Right forelimb (tissue), 1 donor: ENCODE results near the gene TNRC6A.
"Not testable (repeated sequence)": the region's sequence is repeated elsewhere in the genome, so short reads cannot be mapped to it uniquely, and the experiment has no call there.

Experiments used
- DNase-seq: peaks from one replicate; pipeline ENCODE4 v3.0.0-alpha.2; 2018

Gene TNRC6A

GRCh38 chr16:24761526-24761925, 32.1 kb downstream of the TNRC6A start:
- DNase-seq, result no peak

GRCh38 chr16:24764916-24765315, 35.5 kb downstream of the TNRC6A start:
- no peak for DNase-seq

GRCh38 chr16:24766057-24766456, 36.6 kb downstream of the TNRC6A start:
- DNase-seq, result no peak

DNA sequence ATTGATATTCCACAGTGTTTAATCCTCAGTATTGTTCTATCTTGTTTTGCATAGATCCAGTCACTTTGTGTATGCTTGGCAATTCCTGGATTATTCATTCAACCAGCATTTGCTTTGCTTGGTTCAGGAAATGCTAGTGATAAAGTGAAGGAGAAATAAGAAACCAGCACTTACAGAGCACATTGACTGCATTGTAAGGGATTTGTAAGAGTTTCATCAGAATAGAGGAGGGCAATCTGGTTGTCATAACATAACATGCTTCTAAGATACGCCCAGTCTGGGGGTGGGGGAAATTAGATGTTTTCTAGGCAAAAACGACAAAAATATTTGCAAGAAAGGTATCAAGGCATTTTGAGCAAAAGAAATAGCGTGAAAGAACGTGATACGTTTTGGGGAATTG, 40.4 kb downstream of the TNRC6A start:
- DNase-seq, result no peak

GRCh38 chr16:24771132-24771778, 41.8 kb downstream of the TNRC6A start:
- no peak for DNase-seq

- no peak for DNase-seq
These were observed 42.3 kb downstream of the TNRC6A start for GRCh38 chr16:24771779-24772157.

DNA sequence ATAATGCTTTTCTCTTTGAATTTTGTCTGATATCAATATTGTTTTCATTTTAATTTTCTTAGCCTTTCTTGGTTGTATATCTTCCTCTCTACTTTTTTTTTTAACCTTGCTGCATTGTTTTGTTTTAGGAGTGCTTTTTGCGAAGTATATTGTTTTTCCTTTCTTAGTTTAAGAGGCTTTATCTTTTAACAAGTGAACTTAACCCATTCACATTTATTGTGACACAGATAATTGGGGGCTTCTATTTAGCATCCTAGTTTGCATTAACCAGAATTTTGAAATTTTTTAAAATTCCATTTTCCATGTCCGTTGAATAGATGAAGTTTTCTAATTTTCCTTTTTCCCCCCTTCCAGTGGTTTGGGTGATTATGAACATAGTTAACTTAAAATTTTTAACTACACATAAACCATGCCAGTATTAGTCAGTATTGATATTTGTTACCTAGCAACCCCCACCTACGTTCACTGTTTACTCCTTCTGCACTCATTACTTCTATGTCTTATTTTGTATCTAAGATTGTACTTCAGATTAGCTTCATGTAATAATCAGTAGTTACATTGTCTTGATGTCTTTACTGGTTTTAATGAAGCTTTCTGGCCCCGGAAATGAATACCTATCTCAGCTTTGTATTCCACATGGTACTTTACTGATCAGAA, 44.4 kb downstream of the TNRC6A start:
- DNase-seq, result no peak

GRCh38 chr16:24774510-24774909, 45.1 kb downstream of the TNRC6A start:
- DNase-seq, result no peak

GRCh38 chr16:24775455-24775854, 46.0 kb downstream of the TNRC6A start:
- DNase-seq, result no peak

GRCh38 chr16:24776501-24777220, 47.2 kb downstream of the TNRC6A start:
- DNase-seq, result no peak

DNA sequence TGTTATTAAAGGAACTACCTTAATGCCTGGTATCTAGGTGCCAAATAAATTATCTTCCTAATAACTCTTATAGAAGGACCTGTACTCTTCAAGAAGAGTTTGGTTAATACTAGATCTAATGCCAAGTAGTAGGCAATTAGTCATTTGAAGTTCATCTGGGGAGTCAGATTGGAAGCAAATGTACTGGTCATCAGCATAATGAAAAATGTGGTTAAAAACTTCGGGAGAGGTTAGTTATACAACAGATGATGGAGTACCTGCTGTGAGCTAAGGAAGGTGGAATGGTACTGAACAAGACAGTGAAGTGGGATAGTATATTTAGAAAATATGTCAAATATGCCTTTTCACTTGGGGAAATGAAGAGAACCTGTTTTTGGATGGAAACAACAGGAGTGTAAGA, 49.2 kb downstream of the TNRC6A start:
- DNase-seq, result no peak

DNA sequence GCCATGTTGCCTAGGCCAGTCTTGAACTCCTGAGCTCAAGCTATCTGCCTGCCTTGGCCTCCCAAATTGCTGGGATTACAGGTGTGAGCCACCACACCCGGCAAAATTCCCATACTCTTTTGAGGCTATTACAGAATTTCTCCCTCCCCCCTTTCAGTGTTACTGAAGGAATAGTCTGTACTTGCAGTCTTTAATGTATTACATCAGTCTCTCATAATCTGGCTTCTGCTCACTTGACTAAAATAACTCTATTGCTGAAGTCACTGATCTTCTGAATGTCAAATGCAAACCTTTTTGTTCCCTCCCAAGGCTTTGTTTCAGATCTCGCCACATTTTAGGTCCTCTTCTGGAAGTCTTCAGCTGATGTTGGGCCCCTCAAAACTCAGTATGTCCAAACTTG, 51.8 kb downstream of the TNRC6A start:
- no peak for DNase-seq

DNA sequence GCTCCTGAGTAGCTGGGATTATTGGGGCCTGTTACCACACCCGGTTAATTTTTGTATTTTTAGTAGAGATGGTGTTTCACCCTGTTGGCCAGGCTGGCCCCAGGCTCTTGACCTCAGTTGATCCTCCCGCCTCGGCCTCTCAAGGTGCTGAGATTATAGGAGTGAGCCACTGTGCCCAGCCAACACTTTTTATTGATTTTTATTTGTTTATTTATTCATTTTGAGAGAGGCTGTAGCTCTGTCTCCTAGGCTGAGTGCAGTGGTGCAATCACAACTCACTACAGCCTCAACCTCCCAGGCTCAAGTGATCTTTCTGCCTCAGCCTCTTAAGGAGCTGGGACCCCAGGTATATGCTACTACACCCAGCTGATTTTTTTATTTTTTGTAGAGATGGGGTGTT, 54.7 kb downstream of the TNRC6A start:
- DNase-seq, result no peak

- no peak for DNase-seq
These were observed 60.4 kb downstream of the TNRC6A start for GRCh38 chr16:24789881-24790280.

- no peak for DNase-seq
These were observed 71.1 kb downstream of the TNRC6A start for GRCh38 chr16:24800586-24800985.

GRCh38 chr16:24801761-24802302, 72.4 kb downstream of the TNRC6A start:
- DNase-seq, result no peak

DNA sequence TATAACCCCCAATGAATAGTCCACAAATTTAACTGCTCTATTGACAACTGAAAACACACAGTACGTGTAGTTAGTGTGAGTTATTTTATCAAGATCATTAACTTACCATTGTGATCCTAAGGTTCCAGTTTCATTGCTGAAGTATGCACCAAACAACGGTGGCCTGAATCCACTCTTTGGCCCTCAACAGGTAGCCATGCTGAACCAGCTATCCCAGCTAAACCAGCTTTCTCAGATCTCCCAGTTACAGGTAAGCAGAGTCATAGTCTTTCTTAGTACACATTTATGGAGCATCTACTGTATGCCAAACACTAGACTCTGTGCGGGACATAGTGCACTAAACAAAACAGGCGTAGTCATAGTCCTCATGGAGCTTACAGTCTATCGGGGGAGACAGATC, 76.0 kb downstream of the TNRC6A start:
- no peak for DNase-seq

DNA sequence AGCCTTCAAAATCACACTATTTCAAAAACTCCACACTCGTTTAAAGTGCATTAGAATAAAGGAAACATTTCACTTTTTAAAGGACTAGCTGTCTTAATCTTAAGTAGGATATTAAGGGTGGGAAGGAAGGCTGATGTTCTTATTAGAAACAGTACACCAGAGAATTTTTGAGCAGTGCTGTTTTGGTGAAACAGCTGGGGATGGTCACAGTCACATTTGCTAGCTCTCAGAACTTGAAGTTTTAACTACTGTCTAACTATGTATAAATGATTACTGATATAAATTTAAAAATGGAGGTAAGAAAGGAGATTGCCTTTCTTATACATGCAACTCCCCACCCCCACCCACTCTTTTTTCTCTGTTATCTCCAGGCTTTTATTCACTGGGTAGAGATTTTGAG, 77.8 kb downstream of the TNRC6A start:
- DNase-seq, result no peak

GRCh38 chr16:24810951-24811843, 81.7 kb downstream of the TNRC6A start:
- DNase-seq, result no peak

GRCh38 chr16:24812813-24813212, 83.4 kb downstream of the TNRC6A start:
- DNase-seq, result not testable (repeated sequence)

GRCh38 chr16:24815021-24815420, 85.6 kb downstream of the TNRC6A start:
- DNase-seq, result no peak

GRCh38 chr16:24816688-24817087, 87.2 kb downstream of the TNRC6A start:
- no peak for DNase-seq

GRCh38 chr16:24819462-24820040, 90.1 kb downstream of the TNRC6A start:
- DNase-seq, result no peak
